ENCODE results near the gene NAV2.
A peak's percentile ranks its signal among the peaks of the same experiment; 100 is the strongest.

NAV2 gene

DNA sequence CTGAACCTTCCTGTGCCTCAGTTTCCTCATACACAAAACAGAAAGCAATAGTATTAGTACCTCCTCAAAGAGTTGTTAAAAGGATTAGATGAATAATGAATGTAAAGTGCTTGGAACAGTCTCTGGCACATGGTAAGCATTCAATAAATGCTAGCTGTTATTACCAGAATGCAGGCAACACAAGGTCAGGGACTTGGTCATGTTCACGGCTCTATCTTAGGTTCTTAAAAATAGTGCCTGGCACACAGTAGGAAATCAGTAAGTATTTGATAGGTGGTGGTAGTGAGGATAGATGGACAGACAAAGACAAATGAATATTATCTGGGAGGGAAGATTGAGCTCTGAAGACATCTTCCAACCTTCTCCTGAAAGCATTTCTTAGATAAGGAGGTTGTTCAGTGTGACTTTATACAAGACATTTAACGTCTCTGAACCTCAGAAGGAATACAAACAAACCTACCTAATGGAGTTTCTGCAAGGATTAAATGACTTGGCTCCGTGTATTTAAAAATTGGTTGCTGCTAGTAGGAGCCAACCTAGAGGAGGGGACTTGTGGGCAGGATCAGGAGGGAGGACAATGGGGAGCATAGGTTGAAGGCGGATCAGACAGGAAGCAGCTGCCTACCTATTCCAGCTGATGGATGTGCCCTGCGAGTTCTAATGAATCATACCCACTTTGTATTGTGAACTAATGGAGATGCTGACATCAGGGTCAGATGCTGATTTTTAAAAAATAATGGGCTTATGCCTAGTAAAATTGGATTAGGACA, 353.6 kb downstream of the NAV2 start:
- no peak overlapping the region for H3K4me3 ChIP-seq (ENCODE audit: low read depth, low read length)
- in situ Hi-C loops (cut with HindIII; ENCODE audit: low sequenced_read_pairs): no loop called here
- DNase-seq (ENCODE audit: low read depth, low spot score): no peak
- TF ChIP-seq, protein P1, sequence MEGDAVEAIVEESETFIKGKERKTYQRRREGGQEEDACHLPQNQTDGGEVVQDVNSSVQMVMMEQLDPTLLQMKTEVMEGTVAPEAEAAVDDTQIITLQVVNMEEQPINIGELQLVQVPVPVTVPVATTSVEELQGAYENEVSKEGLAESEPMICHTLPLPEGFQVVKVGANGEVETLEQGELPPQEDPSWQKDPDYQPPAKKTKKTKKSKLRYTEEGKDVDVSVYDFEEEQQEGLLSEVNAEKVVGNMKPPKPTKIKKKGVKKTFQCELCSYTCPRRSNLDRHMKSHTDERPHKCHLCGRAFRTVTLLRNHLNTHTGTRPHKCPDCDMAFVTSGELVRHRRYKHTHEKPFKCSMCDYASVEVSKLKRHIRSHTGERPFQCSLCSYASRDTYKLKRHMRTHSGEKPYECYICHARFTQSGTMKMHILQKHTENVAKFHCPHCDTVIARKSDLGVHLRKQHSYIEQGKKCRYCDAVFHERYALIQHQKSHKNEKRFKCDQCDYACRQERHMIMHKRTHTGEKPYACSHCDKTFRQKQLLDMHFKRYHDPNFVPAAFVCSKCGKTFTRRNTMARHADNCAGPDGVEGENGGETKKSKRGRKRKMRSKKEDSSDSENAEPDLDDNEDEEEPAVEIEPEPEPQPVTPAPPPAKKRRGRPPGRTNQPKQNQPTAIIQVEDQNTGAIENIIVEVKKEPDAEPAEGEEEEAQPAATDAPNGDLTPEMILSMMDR (IDR thresholded peaks at IDR 0.05; ENCODE audit: low read depth, low read length): no peak

DNA sequence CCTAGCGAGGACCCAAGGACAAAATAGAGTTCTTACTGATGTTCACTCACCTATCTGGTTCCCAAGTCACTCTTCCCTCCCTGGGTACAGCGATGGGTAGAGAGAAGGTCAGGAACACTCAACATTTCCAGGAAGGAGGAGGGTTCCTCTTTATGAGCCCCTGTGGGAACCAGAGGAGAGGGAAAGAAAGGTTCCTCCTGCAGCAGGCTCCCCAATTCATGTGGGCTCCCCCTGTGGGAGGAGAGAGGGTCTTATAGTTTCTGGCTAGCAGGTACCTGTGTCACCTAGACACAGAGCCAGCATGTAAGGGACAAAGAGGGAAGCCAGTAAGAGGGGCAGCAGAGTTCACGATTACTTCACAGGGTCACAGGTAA, 354.1 kb downstream of the NAV2 start:
- no peak for DNase-seq (ENCODE audit: low read depth, low spot score)
- TF ChIP-seq, protein P1 (IDR thresholded peaks at IDR 0.05; ENCODE audit: low read depth, low read length): no peak
- H3K4me3 ChIP-seq (ENCODE audit: low read depth, low read length): no peak overlapping the region
- in situ Hi-C loops (cut with HindIII; ENCODE audit: low sequenced_read_pairs): no loop called here

DNA sequence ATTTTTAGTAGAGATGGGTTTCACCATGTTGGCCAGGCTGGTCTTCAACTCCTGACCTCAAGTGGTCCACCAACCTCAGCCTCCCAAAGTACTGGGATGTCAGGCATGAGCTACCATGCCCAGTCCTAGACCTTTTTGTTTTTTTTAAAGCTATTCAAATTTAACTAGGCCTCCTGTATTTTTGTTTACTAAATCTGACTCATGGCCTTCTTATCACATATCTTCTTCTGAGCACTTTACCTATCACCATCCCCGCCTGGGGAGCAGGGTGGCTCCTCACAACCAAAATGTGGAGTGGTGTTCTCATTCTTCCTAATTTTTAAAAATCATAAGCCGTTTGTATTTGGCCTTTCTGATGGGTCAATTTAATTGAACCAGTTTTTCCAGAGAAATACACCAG, 355.0 kb downstream of the NAV2 start:
- in situ Hi-C loops (cut with HindIII; ENCODE audit: low sequenced_read_pairs): no loop called here
- TF ChIP-seq, protein P1 (IDR thresholded peaks at IDR 0.05; ENCODE audit: low read depth, low read length): no peak
- no peak for DNase-seq (ENCODE audit: low read depth, low spot score)
- H3K4me3 ChIP-seq (ENCODE audit: low read depth, low read length): no peak overlapping the region

DNA sequence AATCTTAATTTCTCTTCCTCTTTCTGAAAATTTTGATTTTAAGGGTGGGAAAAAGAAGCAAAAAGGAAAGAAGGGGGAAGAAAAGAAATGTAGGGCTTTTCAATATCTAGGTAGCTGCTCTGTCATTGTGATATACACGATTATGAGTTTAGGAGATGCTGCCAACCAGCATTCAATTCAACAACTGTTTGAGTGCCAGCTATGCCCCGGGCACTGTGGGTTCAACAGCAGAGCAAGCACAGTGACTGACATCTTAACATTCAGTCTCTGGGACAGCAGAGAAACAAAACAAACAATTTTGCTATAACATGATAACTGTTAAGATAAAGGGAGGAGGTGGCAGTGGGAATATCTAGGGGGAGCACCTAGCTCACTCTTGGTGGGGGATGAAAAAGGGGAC, 356.1 kb downstream of the NAV2 start:
- no peak overlapping the region for H3K4me3 ChIP-seq (ENCODE audit: low read depth, low read length)
- TF ChIP-seq, protein P1 (IDR thresholded peaks at IDR 0.05; ENCODE audit: low read depth, low read length): no peak

DNA sequence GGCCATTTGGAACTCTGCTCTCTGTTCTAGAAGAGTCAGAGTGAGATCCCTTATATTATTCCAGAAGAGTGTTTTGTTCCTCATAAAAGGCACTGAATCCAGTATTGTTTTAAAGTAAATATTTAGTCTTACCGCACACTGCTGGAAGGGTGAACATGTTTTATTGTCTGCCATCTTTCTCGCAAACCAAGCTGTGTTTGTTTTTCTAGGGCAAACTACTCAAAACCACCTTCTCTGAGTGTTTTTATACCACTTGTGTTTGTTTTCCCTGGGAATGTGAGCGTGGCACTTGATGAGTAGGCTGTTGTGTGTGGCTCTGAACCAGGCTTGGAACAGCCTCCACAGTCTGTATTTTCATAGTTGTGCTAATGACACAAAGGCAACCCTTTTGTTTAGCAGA, 357.8 kb downstream of the NAV2 start:
- DNase-seq (ENCODE audit: low read depth, low spot score): peak; percentile 66
- TF ChIP-seq, protein P1 (IDR thresholded peaks at IDR 0.05; ENCODE audit: low read depth, low read length): no peak
- in situ Hi-C loops (cut with HindIII; ENCODE audit: low sequenced_read_pairs): no loop called here
- no peak overlapping the region for H3K4me3 ChIP-seq (ENCODE audit: low read depth, low read length)

More for the DNA sequence above, 356.1 kb downstream of the NAV2 start:
- no peak for DNase-seq (ENCODE audit: low read depth, low spot score)
- in situ Hi-C loops (cut with HindIII; ENCODE audit: low sequenced_read_pairs): no loop called here

DNA sequence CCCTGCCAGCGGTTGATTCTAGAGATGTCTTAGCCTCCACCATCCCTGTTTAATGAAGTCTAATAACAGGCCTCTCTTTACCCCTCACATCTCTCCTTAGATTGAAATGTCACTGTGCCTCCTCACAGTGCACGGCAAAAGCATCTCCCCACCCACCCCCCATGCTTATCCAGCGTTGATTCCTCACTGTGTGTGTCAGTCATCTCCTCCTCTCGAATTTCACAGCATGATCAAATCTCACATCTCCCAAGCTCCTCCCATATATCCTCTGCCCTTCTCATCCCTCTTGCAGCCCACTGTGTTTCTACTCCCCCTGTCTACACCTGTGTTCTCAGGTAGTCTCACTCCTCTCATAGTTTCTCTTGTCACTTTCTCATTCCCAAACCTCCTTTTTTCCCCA, 363.0 kb downstream of the NAV2 start:
- H3K4me3 ChIP-seq (ENCODE audit: low read depth, low read length): no peak overlapping the region
- in situ Hi-C loops (cut with HindIII; ENCODE audit: low sequenced_read_pairs): no loop called here
- TF ChIP-seq, protein P1 (IDR thresholded peaks at IDR 0.05; ENCODE audit: low read depth, low read length): no peak
- no peak for DNase-seq (ENCODE audit: low read depth, low spot score)
